GM06990 (cell line): ENCODE data around the gene PRKN.

ENCODE experiments used
- DNase-seq: peaks from one replicate; pipeline ENCODE4 v3.0.0-alpha.2; 2011; ENCODE audit not compliant: insufficient read length; ENCODE audit errors: extremely low read depth
- H3K27me3 ChIP-seq: replicated peaks from 2 replicates; pipeline ENCODE4 v1.6.0; 2011; ENCODE audit warnings: low read length; ENCODE audit not compliant: control insufficient read depth, insufficient read depth
- H3K36me3 ChIP-seq: 2 replicates; pipeline ENCODE4 v1.5.1; 2011; ENCODE audit warnings: low read length; ENCODE audit not compliant: control insufficient read depth, insufficient read depth
- H3K4me3 ChIP-seq: replicated peaks from 2 replicates; pipeline ENCODE4 v1.5.1; 2011; ENCODE audit warnings: low read depth, mild to moderate bottlenecking, control low read depth, low read length
- TF ChIP-seq, protein P1 (sequence below): IDR thresholded peaks from 2 replicates; pipeline ENCODE4 v1.5.1; 2011; ENCODE audit warnings: low read length, control low read depth, mild to moderate bottlenecking, inconsistent platforms; ENCODE audit not compliant: insufficient read depth, poor library complexity, severe bottlenecking

The PRKN gene

DNA sequence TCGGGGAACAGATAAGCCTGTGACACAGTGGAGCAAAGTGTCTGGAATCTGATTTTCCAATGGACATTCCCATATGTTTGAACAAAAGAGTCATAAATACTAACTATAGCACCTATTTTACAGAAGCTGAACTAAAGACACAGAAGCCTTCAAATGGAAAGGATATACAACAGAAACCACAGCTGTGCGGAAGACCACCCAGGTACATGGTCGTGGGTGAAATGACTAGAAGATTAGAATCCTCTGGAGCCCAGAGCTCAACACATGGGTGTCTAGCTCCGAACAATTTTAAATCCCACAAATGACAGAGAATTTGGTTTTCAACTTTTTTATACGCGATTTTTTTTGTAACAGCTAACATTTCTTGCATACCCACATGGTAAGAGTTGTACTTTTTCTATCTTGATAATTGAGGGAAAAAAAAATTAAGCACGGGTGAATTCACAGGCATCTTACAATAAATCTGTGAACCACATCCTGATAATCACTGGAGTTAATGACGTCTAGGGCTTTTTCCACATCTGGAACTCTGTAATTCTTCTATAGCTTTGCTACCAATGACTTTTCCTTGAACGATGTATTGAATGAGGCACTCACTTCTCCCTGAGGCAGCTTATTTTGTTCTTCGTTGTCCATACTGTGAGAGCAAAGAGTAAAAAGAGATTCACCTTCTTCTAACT, 1182.6 kb downstream of the PRKN start:
- Histone ChIP-seq H3K36me3 (no peaks in the 10 kb centered on the region), H3K4me3 (no peak overlapping the region), H3K27me3 (no peaks in the 10 kb centered on the region)
- TF ChIP-seq, protein P1, sequence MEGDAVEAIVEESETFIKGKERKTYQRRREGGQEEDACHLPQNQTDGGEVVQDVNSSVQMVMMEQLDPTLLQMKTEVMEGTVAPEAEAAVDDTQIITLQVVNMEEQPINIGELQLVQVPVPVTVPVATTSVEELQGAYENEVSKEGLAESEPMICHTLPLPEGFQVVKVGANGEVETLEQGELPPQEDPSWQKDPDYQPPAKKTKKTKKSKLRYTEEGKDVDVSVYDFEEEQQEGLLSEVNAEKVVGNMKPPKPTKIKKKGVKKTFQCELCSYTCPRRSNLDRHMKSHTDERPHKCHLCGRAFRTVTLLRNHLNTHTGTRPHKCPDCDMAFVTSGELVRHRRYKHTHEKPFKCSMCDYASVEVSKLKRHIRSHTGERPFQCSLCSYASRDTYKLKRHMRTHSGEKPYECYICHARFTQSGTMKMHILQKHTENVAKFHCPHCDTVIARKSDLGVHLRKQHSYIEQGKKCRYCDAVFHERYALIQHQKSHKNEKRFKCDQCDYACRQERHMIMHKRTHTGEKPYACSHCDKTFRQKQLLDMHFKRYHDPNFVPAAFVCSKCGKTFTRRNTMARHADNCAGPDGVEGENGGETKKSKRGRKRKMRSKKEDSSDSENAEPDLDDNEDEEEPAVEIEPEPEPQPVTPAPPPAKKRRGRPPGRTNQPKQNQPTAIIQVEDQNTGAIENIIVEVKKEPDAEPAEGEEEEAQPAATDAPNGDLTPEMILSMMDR = no peak
- DNase-seq = no peak

- DNase-seq = peak; percentile 48
- Histone ChIP-seq H3K4me3 (no peak overlapping the region), H3K36me3 (no peaks in the 10 kb centered on the region), H3K27me3 (no peaks in the 10 kb centered on the region)
- TF ChIP-seq, protein P1 = no peak
Observed at GRCh38 chr6:161543684-161544309, 1183.8 kb downstream of the PRKN start.

DNA sequence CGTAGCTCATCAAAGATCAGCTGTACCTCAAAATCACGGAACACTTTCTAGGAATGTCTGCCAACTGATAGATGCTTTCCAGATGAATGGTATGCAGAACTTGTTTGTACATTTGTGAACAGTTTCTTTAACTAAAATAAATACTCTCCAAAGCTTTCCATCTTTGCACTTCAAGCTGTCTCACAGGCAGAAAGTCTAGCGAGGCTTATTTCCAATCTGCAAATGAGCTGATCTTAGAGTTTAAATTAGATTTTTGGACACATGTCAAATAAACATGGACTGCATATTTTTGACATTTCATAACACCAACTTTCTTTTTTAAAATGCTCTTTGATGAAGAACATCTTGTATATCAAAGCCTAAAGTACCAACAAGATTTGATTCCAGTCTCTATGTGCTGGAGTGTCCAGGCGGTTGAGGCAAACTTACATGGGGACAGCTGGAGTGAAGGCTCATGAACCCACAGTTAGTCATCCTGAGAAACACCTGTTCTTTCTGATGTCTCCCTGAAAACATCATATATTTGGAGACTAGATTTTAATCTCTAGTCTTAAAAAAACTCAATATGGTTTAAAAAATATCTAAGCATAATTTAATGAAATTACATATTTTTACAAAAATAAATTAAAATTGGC, 1185.1 kb downstream of the PRKN start:
- TF ChIP-seq, protein P1 = no peak
- H3K4me3 ChIP-seq = no peak overlapping the region
- no peak for DNase-seq
- no peaks in the 10 kb centered on the region for H3K36me3 ChIP-seq
- no peaks in the 10 kb centered on the region for H3K27me3 ChIP-seq

GRCh38 chr6:161540532-161540931, 1187.0 kb downstream of the PRKN start:
- TF ChIP-seq, protein P1 = no peak
- no peak overlapping the region for H3K4me3 ChIP-seq
- H3K27me3 ChIP-seq = no peaks in the 10 kb centered on the region
- no peak for DNase-seq
- no peaks in the 10 kb centered on the region for H3K36me3 ChIP-seq

DNA sequence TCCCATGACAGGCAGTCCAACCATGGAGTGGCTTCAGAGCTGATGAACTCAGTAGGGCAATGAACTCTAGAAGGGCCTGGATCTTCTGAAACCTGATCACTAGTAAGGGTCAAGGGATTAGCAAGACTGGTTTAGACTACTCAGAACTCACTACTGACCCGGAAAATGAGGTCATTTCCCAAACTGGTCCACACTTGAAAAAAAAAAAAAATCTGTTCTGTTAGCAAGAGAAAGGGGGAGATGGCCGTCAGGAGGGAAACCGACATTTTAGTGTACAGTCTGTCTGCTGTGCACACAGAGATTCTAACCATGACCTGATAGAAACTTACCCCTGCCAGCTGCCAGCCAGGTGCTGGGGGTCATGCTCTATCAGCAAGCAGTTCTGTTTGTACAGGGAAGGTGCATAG, 1191.3 kb downstream of the PRKN start:
- no peaks in the 10 kb centered on the region for H3K36me3 ChIP-seq
- no peak overlapping the region for H3K4me3 ChIP-seq
- TF ChIP-seq, protein P1 = no peak
- peak; percentile 36 for DNase-seq
- no peaks in the 10 kb centered on the region for H3K27me3 ChIP-seq
